Cardiac septum (tissue), 1 donor: Measurements from ENCODE around the gene NEURL4. TPM values are rescaled to one million over a fixed set of nuclear protein-coding genes. Genes with fewer than 3 reads are reported as not detected.

ENCODE experiments used
- DNase-seq: peaks from one replicate; pipeline ENCODE4 v3.0.0-alpha.2; 2020; ENCODE audit warnings: low spot score
- intact Hi-C: fragments of 100-400 bp; cut with DNase I; formaldehyde crosslinking; loops from one replicate; pipeline ENCODE4 v1.14.0; 2022
- total RNA-seq: library from RNA; stranded (reverse); fragmentation: NEBNext Ultra II Directional; extraction: Animal tissue kit (Norgen Biotek cat#: 25700); gene quantifications from one replicate; pipeline ENCODE4 v1.2.1, GENCODE V29; 2021
- donor health status: DM: no; HTN: no; CAD: no.

The NEURL4 gene
- total RNA-seq, 1 donor from 2014 or later, result 29.9 TPM

DNA sequence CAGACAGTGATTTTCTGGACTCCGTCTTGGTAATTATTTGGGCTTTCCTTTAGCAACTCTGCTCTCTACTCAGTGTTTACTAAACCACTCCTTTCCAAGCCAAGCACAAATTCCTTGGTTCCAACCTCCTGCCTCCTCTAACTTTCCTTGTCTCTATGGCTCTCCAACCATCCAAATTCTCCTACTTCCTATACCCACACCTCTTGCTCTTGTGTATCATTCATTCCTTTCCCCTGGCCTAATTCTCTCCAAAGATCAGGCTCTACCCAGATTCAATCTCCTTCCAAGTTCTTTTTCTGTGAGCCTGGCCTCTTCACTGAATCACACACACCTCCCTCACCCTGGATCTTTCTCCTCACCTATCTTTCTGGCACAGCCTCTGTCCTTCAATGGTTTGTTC lies 1.1 kb downstream of the NEURL4 start:
- intact Hi-C loops, result loop anchor here (2.0 kb wide), 1 partner anchor 19 kb away; no protein-coding TSS in a partner anchor
- DNase-seq, result no peak

DNA sequence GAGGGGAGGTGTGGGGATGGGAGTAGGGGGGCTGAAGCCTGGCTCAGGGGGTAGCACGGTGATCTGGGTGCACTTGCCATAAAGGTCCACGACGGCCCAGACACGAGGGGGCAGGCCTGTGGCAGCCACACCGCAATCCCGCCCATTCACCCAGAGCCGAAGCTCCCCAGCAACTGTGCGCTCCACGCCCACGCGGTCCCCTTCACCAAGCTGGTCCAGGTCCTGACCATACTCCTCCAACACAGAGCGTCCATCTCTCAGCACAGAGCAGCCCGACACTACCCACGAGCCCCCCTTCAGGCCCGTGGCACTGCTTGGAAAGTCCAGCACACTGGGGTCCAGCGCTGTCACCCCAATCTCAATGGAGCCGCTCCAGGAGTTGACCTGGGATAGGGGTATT lies 1.6 kb downstream of the NEURL4 start:
- DNase-seq, result no peak
- intact Hi-C loops, result no loop called here

DNA sequence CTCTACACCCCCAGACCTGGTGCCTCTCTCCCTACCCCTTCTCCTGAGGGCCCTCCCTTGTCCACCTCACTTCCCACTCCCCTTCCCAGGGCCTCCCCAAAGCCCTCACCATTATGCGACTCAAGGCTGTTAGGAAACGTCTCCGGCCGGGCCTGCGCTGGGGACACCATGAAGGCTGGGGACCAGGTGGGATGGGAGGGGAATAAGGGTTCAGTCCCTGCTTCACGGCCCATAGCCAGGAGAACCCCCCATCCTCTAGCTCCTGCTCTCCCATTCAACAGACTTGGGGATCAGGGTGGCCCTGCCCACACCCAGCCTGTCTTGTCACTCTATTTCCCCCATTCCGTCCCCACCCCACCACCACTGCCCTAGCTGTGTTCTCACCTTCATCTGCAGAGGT lies 2.1 kb downstream of the NEURL4 start:
- DNase-seq, result no peak
- intact Hi-C loops, result no loop called here

DNA sequence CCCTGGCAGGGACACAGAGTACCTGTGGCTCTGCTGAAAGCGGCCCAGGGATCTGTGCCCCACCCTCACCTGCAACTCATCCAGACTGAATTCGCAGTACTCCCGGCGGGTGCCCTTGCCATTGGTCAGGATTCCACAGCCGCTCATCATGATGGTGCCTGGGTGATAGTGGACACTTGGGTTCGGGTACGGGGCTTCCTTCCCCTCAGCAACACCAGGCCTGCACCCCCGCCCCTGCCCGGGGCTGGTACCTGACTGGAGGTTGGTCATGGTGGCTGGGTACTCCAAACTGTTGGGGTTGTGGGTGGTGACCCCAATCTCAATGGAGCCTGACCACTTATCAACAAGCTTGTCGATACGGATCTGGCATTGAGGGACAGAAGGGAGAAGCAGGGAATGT lies 2.9 kb downstream of the NEURL4 start:
- DNase-seq, result no peak
- intact Hi-C loops, result no loop called here

DNA sequence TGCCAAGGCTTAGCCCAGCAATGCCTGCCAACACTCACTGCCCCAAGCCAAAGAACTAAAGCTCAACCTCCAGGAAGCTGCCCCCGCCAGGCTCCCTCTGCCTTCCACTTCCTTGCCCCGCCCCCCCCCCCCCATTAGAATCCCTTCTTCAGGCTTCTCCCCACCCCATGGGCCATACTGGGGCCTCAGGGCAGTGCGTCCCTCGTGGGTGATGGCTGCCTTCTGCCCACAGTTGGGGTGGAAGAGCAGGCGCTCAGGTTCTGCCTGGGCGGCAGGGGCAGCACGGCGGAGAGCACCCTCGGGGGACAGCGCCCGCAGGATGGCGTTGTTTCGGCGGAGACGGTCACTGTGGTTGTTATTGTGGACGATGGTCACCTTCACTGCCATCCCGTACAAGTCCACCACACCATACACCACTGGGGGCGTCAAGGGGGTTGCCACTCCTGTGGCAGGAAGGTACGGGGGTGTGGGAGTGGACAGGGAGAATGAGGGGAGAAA lies 4.1 kb downstream of the NEURL4 start:
- intact Hi-C loops, result loop anchor here (2.0 kb wide), 1 partner anchor 20 kb away; no protein-coding TSS in a partner anchor
- no peak for DNase-seq

DNA sequence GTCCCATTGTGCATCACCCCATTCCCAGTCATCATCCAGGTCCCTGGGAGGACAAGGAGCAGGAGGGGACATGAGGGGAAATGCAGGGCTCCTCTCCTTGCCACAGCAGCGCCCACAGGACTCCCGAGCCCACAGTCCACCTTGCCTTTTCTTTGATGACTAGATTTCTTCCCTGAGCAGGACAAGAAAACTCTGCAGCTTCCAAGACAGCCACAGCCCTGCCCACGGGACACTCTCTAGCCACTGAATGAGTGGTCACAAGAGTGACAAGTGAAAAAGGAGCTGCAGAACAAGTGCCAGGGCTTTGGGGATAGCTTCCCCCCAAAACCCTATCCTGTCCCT lies 4.7 kb downstream of the NEURL4 start:
- intact Hi-C loops, result loop anchor here (2.0 kb wide), 1 partner anchor 20 kb away; no protein-coding TSS in a partner anchor
- no peak for DNase-seq

DNA sequence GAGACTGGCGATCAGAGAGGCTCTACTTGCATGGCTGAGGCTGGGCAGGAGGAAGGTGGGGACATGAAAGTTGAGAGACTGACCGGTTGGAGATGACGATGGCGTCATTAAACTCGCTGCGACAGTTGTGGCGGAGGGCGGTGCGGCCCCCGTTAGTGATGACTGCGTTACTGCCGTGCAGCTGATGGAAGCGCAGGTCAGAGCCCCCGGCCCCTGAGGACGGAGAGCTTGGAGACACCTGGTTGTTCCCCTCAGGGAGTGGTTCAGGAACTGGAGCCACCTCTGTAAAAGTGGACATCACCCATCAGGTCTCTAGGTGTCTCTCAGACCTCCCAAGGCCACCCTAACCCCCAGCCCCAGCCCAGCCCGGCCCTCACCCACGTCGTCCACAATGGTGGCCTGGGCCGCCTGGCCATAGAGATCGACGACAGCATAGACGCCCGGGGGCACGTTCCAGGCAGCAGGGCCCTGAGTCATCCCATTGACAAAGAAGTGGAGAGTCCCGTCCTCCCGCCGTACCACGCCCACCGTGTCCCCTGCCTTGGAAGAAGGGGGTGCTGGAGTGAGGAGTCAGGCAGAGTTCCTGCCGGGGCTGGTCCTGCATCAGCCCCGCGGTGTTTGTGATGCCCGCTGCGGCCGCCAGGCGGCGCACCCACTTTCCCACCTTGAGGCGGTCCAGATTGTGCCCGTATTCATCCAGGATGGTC lies 5.3 kb downstream of the NEURL4 start:
- no peak for DNase-seq

DNA sequence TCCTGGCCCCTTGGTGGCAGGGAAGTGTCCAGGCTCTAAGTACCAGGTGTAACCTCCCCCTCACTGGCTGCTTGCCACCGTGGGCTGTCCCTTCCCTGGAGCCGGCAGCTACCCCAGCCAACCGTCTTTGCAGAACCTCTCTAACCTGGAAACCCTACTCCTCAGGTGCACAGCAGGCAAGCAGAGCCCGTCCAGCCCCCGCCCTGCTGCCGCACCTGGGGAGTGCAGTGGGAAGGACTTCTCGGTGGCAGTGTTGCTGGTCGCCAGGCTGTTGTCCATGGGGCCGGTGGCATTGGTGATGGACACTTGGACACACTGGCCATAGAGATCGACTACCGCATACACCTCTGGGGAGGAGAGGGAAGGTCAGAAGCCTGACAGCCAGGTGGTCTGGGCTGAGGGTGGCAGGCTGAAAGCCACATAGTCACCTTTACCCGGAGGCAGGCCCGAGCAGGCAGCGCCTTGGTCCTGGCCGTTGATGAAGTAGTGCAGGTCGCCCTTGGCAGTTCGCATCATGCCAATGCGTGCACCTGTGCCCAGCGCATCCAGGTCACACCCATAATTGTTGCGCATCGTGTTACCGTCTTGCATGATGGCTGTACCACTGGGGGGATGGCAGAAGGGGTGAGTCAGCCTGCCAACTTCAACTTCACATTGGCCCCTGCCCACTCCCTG lies 6.5 kb downstream of the NEURL4 start:
- no peak for DNase-seq
- intact Hi-C loops, result no loop called here

More for the DNA sequence above, 5.3 kb downstream of the NEURL4 start:
- intact Hi-C loops, result loop anchor here (2.0 kb wide), 1 partner anchor 21 kb away; no protein-coding TSS in a partner anchor

DNA sequence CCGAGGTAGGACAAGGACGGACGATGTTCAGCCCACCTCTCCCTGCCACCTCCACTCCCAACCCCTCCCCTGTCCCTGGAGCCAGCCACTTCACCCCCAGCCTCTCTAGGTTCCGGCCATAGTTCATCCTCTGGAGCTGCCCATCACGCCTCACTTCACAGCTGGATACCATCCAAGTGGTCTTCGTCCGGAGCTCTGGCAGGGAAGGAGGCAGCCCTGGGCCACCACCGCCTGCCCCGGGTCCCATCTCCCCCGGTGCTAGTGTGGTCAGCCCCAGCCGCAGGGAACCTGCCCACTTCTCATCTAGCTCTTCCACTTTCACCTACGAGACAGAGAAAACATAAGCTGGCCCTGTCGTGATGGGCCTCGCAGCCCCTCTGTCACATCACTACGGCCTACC lies 7.7 kb downstream of the NEURL4 start:
- no peak for DNase-seq

DNA sequence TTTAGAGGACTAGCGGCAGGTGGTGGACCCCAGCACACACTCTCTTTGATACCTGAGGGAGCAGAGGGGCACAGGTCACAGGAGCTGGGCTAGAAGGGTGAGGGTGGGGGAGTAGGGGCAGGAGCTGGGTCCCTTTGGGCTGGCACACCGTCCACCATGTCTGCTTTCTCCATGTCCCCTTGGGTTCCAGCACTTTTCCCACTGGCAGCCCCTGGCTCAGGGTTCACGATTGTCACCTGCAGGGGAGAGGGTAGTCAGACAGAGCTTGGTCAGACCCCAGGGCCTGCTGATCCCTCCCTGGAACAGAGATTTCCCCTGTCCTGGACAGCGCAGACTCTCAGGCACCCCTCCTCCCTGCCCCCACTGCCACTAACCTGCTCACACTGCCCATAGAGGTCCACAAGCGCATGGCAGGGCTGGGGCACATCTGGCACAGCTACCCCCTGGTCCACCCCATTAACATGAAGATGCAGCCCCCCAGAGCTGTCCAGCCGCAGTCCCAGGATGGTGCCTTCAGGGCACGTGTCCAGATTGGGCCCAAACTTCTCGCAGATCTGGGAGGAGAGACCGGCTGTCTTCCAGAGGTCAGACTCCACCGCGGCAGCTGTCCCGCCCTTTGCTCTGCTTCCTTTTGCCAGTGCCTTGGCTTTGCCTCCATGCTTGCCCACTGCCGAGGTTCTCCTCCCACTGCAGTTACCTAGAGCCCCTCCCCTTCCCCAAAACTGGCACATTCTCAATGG lies 10.8 kb downstream of the NEURL4 start:
- no peak for DNase-seq
- intact Hi-C loops, result no loop called here

More for the DNA sequence above, 7.7 kb downstream of the NEURL4 start:
- intact Hi-C loops, result no loop called here

DNA sequence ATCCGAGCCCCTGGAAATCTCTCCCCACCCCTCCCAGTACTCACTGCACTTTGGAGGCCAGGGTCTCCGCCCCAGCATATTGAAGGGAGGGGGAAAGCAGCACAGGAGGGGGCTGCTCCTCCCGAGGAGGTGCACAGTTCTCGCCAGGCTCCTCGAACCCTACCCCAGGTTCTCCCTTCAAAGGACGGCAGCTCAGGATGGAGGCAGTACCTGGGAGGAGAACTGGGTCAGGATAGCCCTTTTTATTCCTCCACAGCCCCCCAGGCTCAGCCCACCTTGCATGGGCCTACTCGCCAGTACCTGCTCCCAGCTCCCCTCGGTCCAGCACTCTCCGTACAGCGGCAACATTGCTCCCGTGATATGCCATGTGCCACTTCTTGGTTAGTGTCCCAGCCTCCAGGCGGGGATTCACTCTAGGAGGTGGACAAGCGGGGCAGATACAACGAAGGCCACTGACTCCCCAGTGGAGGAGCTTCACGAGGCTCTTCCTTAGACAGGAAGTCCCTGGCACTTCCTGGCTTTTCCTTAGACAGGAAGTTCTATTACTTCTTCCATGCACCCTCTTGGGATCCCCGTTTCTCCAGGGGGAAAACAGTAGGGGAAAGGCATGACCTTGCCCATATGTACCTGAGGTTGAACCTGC lies 11.9 kb downstream of the NEURL4 start:
- intact Hi-C loops, result no loop called here
- no peak for DNase-seq

DNA sequence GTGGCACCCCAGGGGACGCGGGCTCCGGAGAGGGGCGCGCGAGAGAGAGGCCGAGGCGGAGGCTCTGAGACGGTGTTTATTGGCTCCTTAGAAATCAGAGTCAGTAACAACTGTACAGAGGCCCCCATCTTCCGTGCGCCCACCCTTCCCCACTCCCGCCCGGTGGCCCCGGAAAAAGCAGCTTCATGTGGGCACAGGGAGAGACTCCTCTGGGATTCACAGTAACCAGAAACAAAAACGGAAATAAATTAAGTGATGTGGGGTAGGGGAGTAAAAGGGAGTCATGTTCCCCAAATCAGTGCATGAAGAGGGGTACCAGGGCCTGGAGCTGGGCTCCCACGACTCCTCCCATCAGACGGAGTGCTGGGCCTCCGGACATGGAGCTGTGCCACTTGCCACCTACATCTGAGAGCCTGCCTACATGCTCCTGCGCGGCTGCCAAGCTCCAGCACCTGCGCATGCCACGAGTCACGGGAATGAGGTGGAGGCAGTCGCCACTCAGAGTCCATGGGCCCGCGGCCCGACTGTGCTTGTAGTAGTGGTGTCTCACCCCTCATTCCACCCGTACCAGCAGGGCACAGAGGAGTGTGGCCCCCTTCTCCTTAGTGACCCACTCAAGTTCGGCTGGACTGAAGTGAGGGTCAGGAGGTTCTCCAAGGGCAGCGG lies 13.4 kb downstream of the NEURL4 start:
- no peak for DNase-seq
- intact Hi-C loops, result no loop called here

DNA sequence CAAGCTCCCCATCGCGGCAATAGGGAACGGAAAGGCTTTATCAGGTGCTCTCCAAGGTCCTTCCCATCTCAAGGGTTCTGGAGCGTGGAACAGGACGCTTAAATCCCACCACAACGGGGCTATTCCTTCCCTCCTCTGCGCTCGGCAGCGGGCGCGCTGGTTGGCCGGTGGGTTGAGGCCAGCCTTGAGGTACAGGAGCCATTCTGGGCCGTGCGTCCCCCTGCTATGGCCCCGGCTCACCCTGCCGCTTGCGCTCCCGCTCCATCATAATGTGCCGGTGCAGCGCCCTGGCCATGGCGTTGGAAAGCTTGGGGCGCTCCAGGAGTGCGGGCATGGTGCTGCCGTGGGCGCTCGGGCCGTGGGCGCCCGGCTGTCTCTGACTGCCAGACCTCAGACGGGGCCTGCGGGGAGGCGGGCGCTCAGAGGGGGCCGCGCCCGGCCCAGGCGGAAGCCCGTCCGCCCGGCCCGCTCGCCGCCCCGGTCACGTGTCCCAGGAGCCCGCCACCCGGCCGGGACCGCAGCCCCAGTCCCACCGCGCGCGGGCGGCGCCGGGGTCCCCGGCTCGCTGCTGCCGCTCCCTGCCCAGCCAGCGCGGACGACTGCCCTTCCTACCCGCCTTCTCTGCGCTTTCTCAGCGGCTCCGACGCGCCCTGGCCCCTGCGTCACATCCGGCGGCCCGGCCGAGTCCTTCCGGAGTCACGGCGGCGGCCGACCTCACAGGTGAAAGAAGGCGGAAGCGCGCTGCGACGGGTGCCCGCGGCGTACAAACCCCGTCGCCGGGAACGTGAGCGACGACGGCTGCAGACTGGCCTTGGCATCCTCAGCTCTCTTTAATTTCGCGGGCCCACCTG lies 14.2 kb downstream of the NEURL4 start, which contains the start of gene GPS2:
Gene GPS2, minus strand, starts transcription at position 642 of the 851 bp plus-strand sequence. Its CDS starts 308 bp downstream, at position 334.
- peak; percentile 98 for DNase-seq
- intact Hi-C loops, result no loop called here

DNA sequence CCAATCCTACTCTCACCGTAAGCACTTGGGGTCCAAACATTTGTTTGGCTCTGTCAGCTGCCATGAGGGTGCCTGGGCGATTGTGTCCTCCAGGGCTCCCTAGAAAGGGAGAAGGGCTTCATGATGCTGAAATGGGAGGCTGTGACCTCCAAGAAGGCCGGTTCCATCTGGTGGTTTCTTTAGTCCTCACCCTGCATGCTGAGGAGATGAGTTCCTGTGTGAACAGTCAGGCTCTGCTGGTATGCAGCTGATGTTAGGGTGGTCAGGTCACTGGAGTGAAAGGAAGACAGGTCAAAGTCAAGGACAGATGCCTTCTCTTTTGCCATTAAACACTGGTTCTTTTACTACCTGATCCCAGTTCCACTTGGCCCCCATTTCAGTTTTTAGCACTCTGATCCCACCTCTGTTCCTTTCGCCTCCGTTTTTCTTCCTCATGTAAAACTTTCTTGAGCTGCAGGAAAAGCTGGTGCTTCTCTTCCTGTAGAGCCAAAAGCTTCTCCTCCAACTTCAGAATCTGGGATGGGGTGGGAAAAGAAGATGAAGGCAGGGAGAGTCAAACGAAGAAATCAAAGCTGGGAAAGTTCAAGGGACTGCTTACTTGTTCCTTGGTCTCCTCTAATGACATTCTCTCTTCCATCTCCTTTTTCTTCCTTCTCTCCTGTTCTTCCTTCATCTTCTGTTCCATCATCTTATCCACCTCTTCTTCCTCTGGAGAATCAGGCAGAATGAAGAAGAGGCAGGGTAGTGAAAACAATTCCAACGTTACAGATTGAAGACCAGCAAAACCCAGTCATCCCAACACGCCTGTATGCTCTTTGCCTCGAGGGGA lies 15.0 kb downstream of the NEURL4 start:
- intact Hi-C loops, result no loop called here
- no peak for DNase-seq

DNA sequence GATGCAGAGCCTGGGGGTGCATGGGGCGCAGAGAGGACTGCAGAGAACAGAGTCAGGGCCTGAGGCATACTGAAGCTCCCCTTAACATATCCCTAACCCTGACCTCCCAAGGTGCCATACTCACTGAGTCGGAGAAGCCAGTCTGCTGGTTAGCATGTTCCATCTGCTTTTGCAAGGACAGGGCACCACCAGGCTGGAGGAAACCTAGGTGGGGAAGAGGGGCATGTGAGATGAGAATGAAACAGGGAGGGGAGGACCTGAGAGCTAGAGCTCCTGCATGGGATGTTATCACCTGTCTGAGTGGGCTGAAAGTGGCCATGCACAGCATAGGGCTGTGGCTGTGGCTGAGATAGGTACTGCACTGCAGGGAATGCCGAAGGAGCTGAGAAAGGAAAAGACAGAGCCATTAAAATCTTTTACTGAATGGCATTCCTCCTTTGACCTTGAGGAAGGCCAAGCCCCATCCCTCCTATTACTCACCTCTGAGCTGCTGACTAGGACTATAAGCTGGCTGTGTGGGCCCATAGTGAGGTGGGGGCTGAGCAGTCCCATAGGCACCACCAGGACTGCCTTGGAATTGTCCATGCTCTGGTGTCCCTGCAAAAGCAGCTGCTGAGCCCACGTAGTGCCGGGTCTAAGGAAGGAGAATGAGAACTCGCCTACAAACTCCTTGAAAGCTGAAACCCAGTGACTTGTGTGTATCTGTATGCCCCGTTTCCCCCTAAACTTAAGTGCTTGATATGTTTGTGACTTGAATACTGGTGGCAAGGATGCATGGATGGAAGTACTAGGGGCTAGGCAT lies 15.8 kb downstream of the NEURL4 start:
- intact Hi-C loops, result no loop called here
- DNase-seq, result no peak

DNA sequence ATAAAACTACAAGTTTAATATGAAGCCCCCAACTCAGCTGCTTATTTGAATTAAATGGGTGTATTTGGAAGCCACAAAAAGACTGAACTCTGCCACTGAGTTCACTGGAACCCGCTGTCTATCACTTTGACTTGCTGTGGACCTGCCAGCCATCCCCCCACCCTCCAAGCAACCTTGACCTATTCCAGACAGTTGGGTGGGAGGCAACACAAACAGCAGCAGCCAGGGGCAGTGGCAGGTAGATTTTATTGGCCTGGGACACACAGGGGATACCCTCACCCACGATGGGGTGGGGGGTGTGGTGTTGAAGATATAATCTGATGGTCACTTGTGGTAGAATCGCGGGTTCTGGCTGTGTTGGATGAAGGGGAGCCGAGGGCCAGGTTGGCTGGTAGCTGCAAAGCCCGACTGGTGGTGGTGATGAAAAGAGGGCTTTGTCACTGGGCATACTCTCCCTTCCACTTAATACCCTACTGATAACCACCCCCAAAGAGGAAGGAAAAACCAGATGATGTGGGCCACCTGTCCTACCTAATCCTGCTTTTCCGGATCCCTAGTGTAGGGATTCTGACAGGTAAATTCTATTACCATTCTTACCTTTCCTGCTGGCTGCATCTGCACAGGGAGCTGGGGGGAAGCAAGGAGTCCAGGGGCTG lies 16.6 kb downstream of the NEURL4 start:
- DNase-seq, result no peak
- intact Hi-C loops, result no loop called here
